ENCODE measurements around the gene SEL1L3.

The SEL1L3 gene

GRCh38 chr4:25818371-25818871 is 44.4 kb downstream of the SEL1L3 start:
- TF ChIP-seq, protein P1, sequence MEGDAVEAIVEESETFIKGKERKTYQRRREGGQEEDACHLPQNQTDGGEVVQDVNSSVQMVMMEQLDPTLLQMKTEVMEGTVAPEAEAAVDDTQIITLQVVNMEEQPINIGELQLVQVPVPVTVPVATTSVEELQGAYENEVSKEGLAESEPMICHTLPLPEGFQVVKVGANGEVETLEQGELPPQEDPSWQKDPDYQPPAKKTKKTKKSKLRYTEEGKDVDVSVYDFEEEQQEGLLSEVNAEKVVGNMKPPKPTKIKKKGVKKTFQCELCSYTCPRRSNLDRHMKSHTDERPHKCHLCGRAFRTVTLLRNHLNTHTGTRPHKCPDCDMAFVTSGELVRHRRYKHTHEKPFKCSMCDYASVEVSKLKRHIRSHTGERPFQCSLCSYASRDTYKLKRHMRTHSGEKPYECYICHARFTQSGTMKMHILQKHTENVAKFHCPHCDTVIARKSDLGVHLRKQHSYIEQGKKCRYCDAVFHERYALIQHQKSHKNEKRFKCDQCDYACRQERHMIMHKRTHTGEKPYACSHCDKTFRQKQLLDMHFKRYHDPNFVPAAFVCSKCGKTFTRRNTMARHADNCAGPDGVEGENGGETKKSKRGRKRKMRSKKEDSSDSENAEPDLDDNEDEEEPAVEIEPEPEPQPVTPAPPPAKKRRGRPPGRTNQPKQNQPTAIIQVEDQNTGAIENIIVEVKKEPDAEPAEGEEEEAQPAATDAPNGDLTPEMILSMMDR (conservative IDR thresholded peaks at IDR 0.05; ENCODE audit: low read depth, low read length), result no peak
- DNase-seq (ENCODE audit: low read depth), result peak; percentile 25
- H3K4me3 ChIP-seq (ENCODE audit: low read depth, low read length), result no peak overlapping the region

- DNase-seq (ENCODE audit: low read depth), result peak; percentile 74
Observed at GRCh38 chr4:25817059-25817681, 45.6 kb downstream of the SEL1L3 start.

GRCh38 chr4:25816591-25817058 is 46.2 kb downstream of the SEL1L3 start:
- H3K4me3 ChIP-seq (ENCODE audit: low read depth, low read length), result no peak overlapping the region
- no peak for DNase-seq (ENCODE audit: low read depth)
- TF ChIP-seq, protein P1 (conservative IDR thresholded peaks at IDR 0.05; ENCODE audit: low read depth, low read length), result no peak

More at GRCh38 chr4:25817059-25817681, 45.6 kb downstream of the SEL1L3 start:
- H3K4me3 ChIP-seq (ENCODE audit: low read depth, low read length), result no peak overlapping the region
- TF ChIP-seq, protein P1 (conservative IDR thresholded peaks at IDR 0.05; ENCODE audit: low read depth, low read length), result no peak

GRCh38 chr4:25815586-25815985 is 47.2 kb downstream of the SEL1L3 start:
- TF ChIP-seq, protein P1 (conservative IDR thresholded peaks at IDR 0.05; ENCODE audit: low read depth, low read length), result no peak
- H3K4me3 ChIP-seq (ENCODE audit: low read depth, low read length), result no peak overlapping the region
- peak; percentile 48 for DNase-seq (ENCODE audit: low read depth)

GRCh38 chr4:25814301-25815136 is 48.3 kb downstream of the SEL1L3 start:
- DNase-seq (ENCODE audit: low read depth), result peak; percentile 45
- TF ChIP-seq, protein P1 (conservative IDR thresholded peaks at IDR 0.05; ENCODE audit: low read depth, low read length), result no peak
- no peak overlapping the region for H3K4me3 ChIP-seq (ENCODE audit: low read depth, low read length)

GRCh38 chr4:25813448-25814106 is 49.2 kb downstream of the SEL1L3 start:
- DNase-seq (ENCODE audit: low read depth), result peak; percentile 81
- TF ChIP-seq, protein P1 (conservative IDR thresholded peaks at IDR 0.05; ENCODE audit: low read depth, low read length), result no peak

More at GRCh38 chr4:25813448-25814106, 49.2 kb downstream of the SEL1L3 start:
- H3K4me3 ChIP-seq (ENCODE audit: low read depth, low read length), result no peak overlapping the region

Measured in choroid plexus epithelial cell (primary cell).